ENCODE results near the gene KRTAP10-7. TPM values are rescaled to one million over a fixed set of nuclear protein-coding genes. Genes with fewer than 3 reads are reported as not detected.

KRTAP10-7 gene
- total RNA-seq, 1 donor from 2014 or later: not detected

DNA sequence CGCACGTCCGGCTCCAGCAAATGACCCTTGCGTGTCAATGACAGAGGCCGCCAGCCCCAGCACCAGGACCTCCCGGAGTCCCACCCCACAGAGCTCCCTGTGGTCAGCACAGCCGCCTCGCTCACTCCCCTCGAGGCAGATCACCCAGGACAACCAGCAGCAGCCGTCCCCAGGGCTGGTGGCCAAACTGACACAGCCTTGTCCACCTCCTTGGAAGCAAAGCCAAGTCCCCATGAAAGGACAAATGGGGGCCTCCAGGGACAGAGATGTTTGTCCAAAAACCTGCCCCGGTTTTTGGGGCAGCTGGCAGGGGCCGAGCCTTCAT, 38.9 kb downstream of the KRTAP10-7 start:
- Histone ChIP-seq H3K9me3 (ENCODE audit: low read depth) (peaks cover under 1% of the 10 kb centered on the region), H3K9ac (no peak overlapping the region), H3K4me3 (no peak overlapping the region), H3K36me3 (no peaks in the 10 kb centered on the region), H3K4me1 (peaks cover 11% of the 10 kb centered on the region), H4K20me1 (ENCODE audit: low read depth) (no peaks in the 10 kb centered on the region), H2AFZ (replicated peaks) (no peak overlapping the region), H3F3A (ENCODE audit: low read depth) (peaks cover 8% of the 10 kb centered on the region), H3K79me2 (ENCODE audit: low read depth) (no peaks in the 10 kb centered on the region), H3K27ac (no peak overlapping the region), H3K27me3 (no peaks in the 10 kb centered on the region), H3K4me2 (no peak overlapping the region)
- H3K27ac Mint-ChIP-seq: no peak overlapping the region
- H3K4me1 Mint-ChIP-seq: peaks cover 16% of the 10 kb centered on the region
- no peak overlapping the region for H3K4me3 Mint-ChIP-seq
- no peak for DNase-seq (ENCODE audit: low spot score)
- TF ChIP-seq EZH2 (IDR thresholded peaks at IDR 0.05) (no peak), EZH2phosphoT487 (IDR thresholded peaks at IDR 0.05) (no peak)
- TF ChIP-seq, protein P1, sequence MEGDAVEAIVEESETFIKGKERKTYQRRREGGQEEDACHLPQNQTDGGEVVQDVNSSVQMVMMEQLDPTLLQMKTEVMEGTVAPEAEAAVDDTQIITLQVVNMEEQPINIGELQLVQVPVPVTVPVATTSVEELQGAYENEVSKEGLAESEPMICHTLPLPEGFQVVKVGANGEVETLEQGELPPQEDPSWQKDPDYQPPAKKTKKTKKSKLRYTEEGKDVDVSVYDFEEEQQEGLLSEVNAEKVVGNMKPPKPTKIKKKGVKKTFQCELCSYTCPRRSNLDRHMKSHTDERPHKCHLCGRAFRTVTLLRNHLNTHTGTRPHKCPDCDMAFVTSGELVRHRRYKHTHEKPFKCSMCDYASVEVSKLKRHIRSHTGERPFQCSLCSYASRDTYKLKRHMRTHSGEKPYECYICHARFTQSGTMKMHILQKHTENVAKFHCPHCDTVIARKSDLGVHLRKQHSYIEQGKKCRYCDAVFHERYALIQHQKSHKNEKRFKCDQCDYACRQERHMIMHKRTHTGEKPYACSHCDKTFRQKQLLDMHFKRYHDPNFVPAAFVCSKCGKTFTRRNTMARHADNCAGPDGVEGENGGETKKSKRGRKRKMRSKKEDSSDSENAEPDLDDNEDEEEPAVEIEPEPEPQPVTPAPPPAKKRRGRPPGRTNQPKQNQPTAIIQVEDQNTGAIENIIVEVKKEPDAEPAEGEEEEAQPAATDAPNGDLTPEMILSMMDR (IDR thresholded peaks at IDR 0.05): no peak
- no peaks in the 10 kb centered on the region for H3K36me3 Mint-ChIP-seq
- peaks cover 14% of the 10 kb centered on the region for H3K27me3 Mint-ChIP-seq (ENCODE audit: insufficient read depth, low read depth)
- H3K9me3 Mint-ChIP-seq: peaks cover 19% of the 10 kb centered on the region

DNA sequence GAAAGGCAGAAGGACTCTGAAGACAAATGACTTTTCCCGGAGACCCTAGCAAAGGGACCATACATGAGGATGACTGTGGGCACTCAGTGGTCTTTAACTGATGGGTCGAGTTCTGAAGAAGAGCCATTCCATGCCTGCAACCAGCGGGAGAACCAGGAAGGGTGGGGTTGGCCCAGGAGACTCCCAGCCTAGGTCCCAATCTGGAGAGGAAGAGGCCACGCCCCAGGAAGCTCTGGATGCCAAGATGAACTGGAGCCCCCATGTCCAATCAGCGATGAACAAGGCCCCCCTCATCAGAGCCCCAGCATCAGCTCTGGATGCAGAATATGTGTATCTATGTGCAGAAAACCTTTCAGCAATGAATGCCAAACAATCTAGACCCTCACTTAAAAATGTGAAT, 40.4 kb downstream of the KRTAP10-7 start:
- H3K79me2 ChIP-seq (ENCODE audit: low read depth): no peaks in the 10 kb centered on the region
- Mint-ChIP-seq H3K27ac (no peak overlapping the region), H3K4me3 (no peak overlapping the region), H3K9me3 (peaks cover 30% of the 10 kb centered on the region), H3K4me1 (peaks cover 16% of the 10 kb centered on the region), H3K27me3 (ENCODE audit: insufficient read depth, low read depth) (peaks cover 12% of the 10 kb centered on the region), H3K36me3 (no peaks in the 10 kb centered on the region)
- TF ChIP-seq EZH2phosphoT487 (IDR thresholded peaks at IDR 0.05) (no peak), EZH2 (IDR thresholded peaks at IDR 0.05) (no peak)
- TF ChIP-seq, protein P1 (IDR thresholded peaks at IDR 0.05): no peak
- no peaks in the 10 kb centered on the region for H3K27me3 ChIP-seq
- no peak overlapping the region for H2AFZ ChIP-seq (replicated peaks)
- H3K9me3 ChIP-seq (ENCODE audit: low read depth): peaks cover 8% of the 10 kb centered on the region
- no peaks in the 10 kb centered on the region for H4K20me1 ChIP-seq (ENCODE audit: low read depth)
- no peak overlapping the region for H3K4me3 ChIP-seq
- DNase-seq (ENCODE audit: low spot score): no peak
- H3F3A ChIP-seq (ENCODE audit: low read depth): peaks cover 9% of the 10 kb centered on the region
- H3K4me1 ChIP-seq: peaks cover 11% of the 10 kb centered on the region
- no peak overlapping the region for H3K27ac ChIP-seq
- H3K9ac ChIP-seq: no peak overlapping the region
- no peaks in the 10 kb centered on the region for H3K36me3 ChIP-seq
- no peak overlapping the region for H3K4me2 ChIP-seq

DNA sequence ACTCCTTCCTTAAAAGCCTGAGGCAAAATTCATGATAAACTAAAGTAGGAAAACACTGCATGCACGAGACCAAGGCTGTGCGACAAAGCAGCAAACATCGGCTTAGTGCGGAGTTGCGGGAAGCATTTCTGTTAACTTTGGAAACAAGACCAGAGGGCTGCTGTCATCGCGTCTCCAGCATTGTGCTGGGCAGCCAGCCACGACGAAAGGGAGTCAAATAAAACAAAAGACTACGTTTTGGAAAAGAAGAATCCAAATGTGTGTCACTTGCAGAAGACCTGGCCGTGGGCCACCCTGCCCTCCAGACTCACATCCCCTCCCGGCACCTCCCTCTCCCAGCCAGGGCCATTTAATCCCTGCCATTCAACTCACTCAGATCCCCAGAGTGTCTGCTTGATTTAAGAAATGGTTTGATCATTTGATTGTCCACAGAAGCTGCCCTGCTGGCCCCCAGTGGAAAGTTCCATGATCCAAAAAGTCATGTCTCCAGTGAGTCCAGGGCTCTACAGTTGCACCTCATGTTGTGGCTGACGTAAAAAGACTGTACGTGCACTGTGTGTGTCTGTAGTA, 43.4 kb downstream of the KRTAP10-7 start:
- Mint-ChIP-seq H3K36me3 (no peaks in the 10 kb centered on the region), H3K4me3 (no peak overlapping the region), H3K4me1 (peaks cover 15% of the 10 kb centered on the region), H3K9me3 (peaks cover 36% of the 10 kb centered on the region), H3K27ac (no peak overlapping the region), H3K27me3 (ENCODE audit: insufficient read depth, low read depth) (peaks cover 18% of the 10 kb centered on the region)
- Histone ChIP-seq H3F3A (ENCODE audit: low read depth) (peaks cover 16% of the 10 kb centered on the region), H3K79me2 (ENCODE audit: low read depth) (no peaks in the 10 kb centered on the region), H3K36me3 (no peaks in the 10 kb centered on the region), H3K4me2 (no peak overlapping the region), H3K27me3 (no peaks in the 10 kb centered on the region), H3K4me3 (no peak overlapping the region), H3K9ac (no peak overlapping the region), H3K4me1 (peaks cover 19% of the 10 kb centered on the region), H2AFZ (replicated peaks) (peak overlapping the region; percentile 31), H4K20me1 (ENCODE audit: low read depth) (no peaks in the 10 kb centered on the region), H3K27ac (no peak overlapping the region), H3K9me3 (ENCODE audit: low read depth) (peaks cover 8% of the 10 kb centered on the region)
- TF ChIP-seq EZH2 (IDR thresholded peaks at IDR 0.05): no peak
- TF ChIP-seq, protein P1 (IDR thresholded peaks at IDR 0.05): no peak
- TF ChIP-seq EZH2phosphoT487 (IDR thresholded peaks at IDR 0.05): no peak
- peak; percentile 37 for DNase-seq (ENCODE audit: low spot score)
